Stimulated activated CD4-positive, alpha-beta T cell treated with anti-CD3 and anti-CD28 coated beads, Interleukin-2, amount 100 ng/mL, for 48 hours (primary cell): Measurements from ENCODE around the gene INTS4.
"Not testable (repeated sequence)": the region's sequence is repeated elsewhere in the genome, so short reads cannot be mapped to it uniquely, and the experiment has no call there.

Source experiments
- DNase-seq, 2 donors: peaks; one replicate each; pipeline ENCODE4 v3.0.0-alpha.2; 2020

The INTS4 gene

GRCh38 chr11:77994434-77995362 is at the start of gene INTS4:
INTS4 (minus strand) TSS chr11:77994668; CDS start chr11:77994643, 25 bp downstream.
- DNase-seq = peak; percentile 94

GRCh38 chr11:78041843-78042440 is 47.5 kb upstream of the INTS4 start:
- DNase-seq = no peak

GRCh38 chr11:78041380-78041719 is 46.9 kb upstream of the INTS4 start:
- DNase-seq = not testable (repeated sequence)

GRCh38 chr11:78040691-78041379 is 46.4 kb upstream of the INTS4 start:
- no peak for DNase-seq

GRCh38 chr11:78039919-78040671 is 45.6 kb upstream of the INTS4 start:
- peak; percentile 23 to 34 for DNase-seq

GRCh38 chr11:78039391-78039918 is 45.0 kb upstream of the INTS4 start:
- DNase-seq = no peak

GRCh38 chr11:78038697-78039313 is 44.3 kb upstream of the INTS4 start:
- DNase-seq = no peak

- no peak for DNase-seq
Observed at GRCh38 chr11:78037825-78038620, 43.6 kb upstream of the INTS4 start.

GRCh38 chr11:78037056-78037455 is 42.6 kb upstream of the INTS4 start:
- no peak for DNase-seq

GRCh38 chr11:78036313-78036712 is 41.8 kb upstream of the INTS4 start:
- DNase-seq = no peak

- no peak for DNase-seq
Observed at GRCh38 chr11:78034623-78035022, 40.2 kb upstream of the INTS4 start.

GRCh38 chr11:78033040-78033439 is 38.6 kb upstream of the INTS4 start:
- no peak for DNase-seq

GRCh38 chr11:78032090-78032489 is 37.6 kb upstream of the INTS4 start:
- no peak for DNase-seq

GRCh38 chr11:78031629-78032028 is 37.2 kb upstream of the INTS4 start:
- no peak for DNase-seq

- DNase-seq = no peak
Observed at GRCh38 chr11:78030429-78031325, 36.2 kb upstream of the INTS4 start.

- not testable (repeated sequence) for DNase-seq
Observed at GRCh38 chr11:78028423-78028822, 34.0 kb upstream of the INTS4 start.

- DNase-seq = no peak
Observed at GRCh38 chr11:78027759-78028158, 33.3 kb upstream of the INTS4 start.

GRCh38 chr11:78025378-78025777 is 30.9 kb upstream of the INTS4 start:
- DNase-seq = no peak

- DNase-seq = no peak
Observed at GRCh38 chr11:78023426-78023825, 29.0 kb upstream of the INTS4 start.
